ENCODE data around the gene LSM4. TPM values are rescaled to one million over a fixed set of nuclear protein-coding genes. Genes with fewer than 3 reads are reported as not detected.

The LSM4 gene
- total RNA-seq (103 and 118 TPM in 2 replicates), polyA plus RNA-seq (105 and 119 TPM in 2 replicates), polyA minus RNA-seq (32.9 and 37.8 TPM in 2 replicates), Bru-seq, nascent RNA (percentile 51 among the genes with signal in this experiment), BruChase-seq, experiment 1, labeled RNA remaining after a 6-hour chase (percentile 64 among the genes with signal in this experiment), BruChase-seq, experiment 2, labeled RNA remaining after a 2-hour chase (percentile 48 among the genes with signal in this experiment)
- 78.6 and 101 TPM in 2 replicates for polyA plus RNA-seq (2011; cell fraction: cytosol; rRNA removed)
- polyA plus RNA-seq (2011; cell fraction: nucleus; rRNA removed) = 33.1 and 38.8 TPM in 2 replicates
- 75.9 and 93.7 TPM in 2 replicates for polyA plus RNA-seq (2012)
- polyA minus RNA-seq (2011; cell fraction: cytosol; rRNA and poly(A)+ RNA removed) = 84.7 TPM
- polyA minus RNA-seq (2011; cell fraction: nucleus; rRNA and poly(A)+ RNA removed) = 5.8 and 7.3 TPM in 2 replicates
- long read RNA-seq, transcript LSM4-203 (5 exons, 1,908 nt) = major isoform, 411 of 449 reads
- long read RNA-seq, partial matches to known transcripts = 16 of 449 reads
- long read RNA-seq, other reads (novel, unspliced or antisense) = 16 of 449 reads

DNA sequence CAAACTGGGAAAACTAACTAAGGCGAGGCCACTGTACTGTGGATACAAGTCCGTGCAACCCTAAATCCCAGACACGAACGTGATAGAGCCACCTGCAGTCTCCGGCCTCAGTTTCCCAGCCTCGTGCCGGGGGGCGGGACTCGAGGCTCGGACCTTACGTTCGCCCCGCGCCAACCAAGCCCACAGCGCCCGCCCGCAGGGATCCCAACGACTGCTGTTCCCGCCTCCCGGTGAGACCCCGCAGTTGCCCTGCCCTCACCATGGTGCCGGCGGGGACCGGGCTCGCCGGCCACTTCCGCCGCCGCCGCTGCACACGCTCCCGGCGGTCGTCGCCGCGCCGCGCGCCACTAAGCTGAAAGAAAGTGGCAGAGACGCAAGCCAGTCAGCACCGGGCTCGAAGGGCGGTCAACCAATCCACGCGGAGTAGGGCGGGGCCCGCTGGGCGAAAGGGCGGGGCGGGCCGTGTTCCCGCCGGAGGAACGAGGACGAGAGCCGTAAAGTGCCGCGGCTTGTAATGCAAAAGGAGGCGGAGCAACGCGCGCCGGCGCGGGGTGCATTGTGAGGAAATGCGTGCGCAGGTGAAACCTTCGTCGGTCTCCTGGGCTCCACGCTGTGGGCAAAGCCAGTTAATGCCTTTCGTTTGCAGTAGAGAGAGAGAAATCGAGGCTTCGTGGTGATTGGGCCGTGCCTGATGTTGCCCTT is at the start of gene LSM4:
TSS of gene LSM4 (minus strand) at position 318 of the 702 bp plus-strand sequence. CDS start at position 262, 56 bp downstream.
- Histone ChIP-seq H3K9me3 (replicated peaks; ENCODE audit: control insufficient read depth, insufficient read depth, low read length) (no peaks in the 10 kb centered on the region), H3K9ac (replicated peaks; ENCODE audit: extremely low read depth, insufficient read depth, low read length) (peak within 1 kb of the TSS; percentile 78), H3K79me2 (ENCODE audit: control insufficient read depth, insufficient read depth, low read length) (peaks cover 30% of the 10 kb centered on the region), H3K4me3 (replicated peaks in 1 of 3; ENCODE audit: insufficient read depth in 1 of 3, low read depth in 1 of 3, low read length in 3 of 3) (peak within 1 kb of the TSS; percentile 43 to 76 (median 71)), H3K4me1 (ENCODE audit: control insufficient read depth, extremely low read depth, insufficient read depth, low read length) (peaks cover 50% of the 10 kb centered on the region), H3K9me1 (replicated peaks; ENCODE audit: control insufficient read depth, extremely low read depth, insufficient read depth, low read length) (no peaks in the 10 kb centered on the region), H3K36me3 (ENCODE audit: control insufficient read depth in 2 of 2, extremely low read depth in 1 of 2, insufficient read depth in 2 of 2, low read length in 2 of 2) (no peaks in the 10 kb centered on the region), H2AFZ (ENCODE audit: low read depth, low read length) (peak within 1 kb of the TSS; percentile 68), H3K27me3 (ENCODE audit: control insufficient read depth in 2 of 2, insufficient read depth in 2 of 2, low read length in 2 of 2) (no peaks in the 10 kb centered on the region), H4K20me1 (replicated peaks; ENCODE audit: control insufficient read depth, extremely low read depth, insufficient read depth, low read length) (no peaks in the 10 kb centered on the region), H3K27ac (ENCODE audit: insufficient read depth, low read depth, low read length) (peak within 1 kb of the TSS; percentile 73), H3K4me2 (ENCODE audit: insufficient read depth, low read length) (peak within 1 kb of the TSS; percentile 69)
- no TSS peak for BruUV-seq (replicated peaks)
- CTCF ChIA-PET = interaction anchor here (0.6 to 3.9 kb wide), 19 partner anchors 10 to 135 kb away, joined by 3 to 207 read pairs (median 4); partner anchors contain the start of genes GDF15 and JUND
- TF ChIP-seq, protein P1, sequence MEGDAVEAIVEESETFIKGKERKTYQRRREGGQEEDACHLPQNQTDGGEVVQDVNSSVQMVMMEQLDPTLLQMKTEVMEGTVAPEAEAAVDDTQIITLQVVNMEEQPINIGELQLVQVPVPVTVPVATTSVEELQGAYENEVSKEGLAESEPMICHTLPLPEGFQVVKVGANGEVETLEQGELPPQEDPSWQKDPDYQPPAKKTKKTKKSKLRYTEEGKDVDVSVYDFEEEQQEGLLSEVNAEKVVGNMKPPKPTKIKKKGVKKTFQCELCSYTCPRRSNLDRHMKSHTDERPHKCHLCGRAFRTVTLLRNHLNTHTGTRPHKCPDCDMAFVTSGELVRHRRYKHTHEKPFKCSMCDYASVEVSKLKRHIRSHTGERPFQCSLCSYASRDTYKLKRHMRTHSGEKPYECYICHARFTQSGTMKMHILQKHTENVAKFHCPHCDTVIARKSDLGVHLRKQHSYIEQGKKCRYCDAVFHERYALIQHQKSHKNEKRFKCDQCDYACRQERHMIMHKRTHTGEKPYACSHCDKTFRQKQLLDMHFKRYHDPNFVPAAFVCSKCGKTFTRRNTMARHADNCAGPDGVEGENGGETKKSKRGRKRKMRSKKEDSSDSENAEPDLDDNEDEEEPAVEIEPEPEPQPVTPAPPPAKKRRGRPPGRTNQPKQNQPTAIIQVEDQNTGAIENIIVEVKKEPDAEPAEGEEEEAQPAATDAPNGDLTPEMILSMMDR (IDR thresholded peaks at IDR 0.05; ENCODE audit: extremely low read depth in 1 of 2, insufficient read depth in 1 of 2, low read depth in 1 of 2, low read length in 2 of 2) = peak; percentile 5 to 38
- no peak for TF ChIP-seq POLR2AphosphoS5 (IDR thresholded peaks at IDR 0.05; ENCODE audit: insufficient read depth, low read depth, low read length)
- dilution Hi-C loops (cut with MboI; ENCODE audit: extremely low pct_ligation_motif_present, low sequenced_read_pairs) (no loop called here), intact Hi-C loops (cut with micrococcal nuclease) (loop anchor here (1.0 to 10.0 kb wide), 5 partner anchors 31 to 208 kb away; partner anchors contain the start of genes MPV17L2 and RAB3A)
- DNase-seq (ENCODE audit: low read depth, low spot score) (peak; percentile 98), FAIRE-seq (peak; percentile 87)
- POLR2A ChIA-PET = interaction anchor here (1.0 to 5.3 kb wide), 4 partner anchors 18 to 63 kb away, joined by 3 to 113 read pairs (median 7); partner anchors contain the start of genes GDF15 and JUND
